22Rv1 (cell line): ENCODE results near the gene CCNF.

ENCODE experiments used
- H3K27ac ChIP-seq: fragments of 450-650 bp; 2 replicates; pipeline ENCODE4 v1.5.1; 2017
- ZFX ChIP-seq: fragments of 450-650 bp; IDR thresholded peaks from 2 replicates; pipeline ENCODE4 v1.6.1; 2017; ENCODE audit warnings: antibody characterized with exemption, borderline replicate concordance
- TF ChIP-seq, protein P1 (sequence below): fragments of 450-650 bp; IDR thresholded peaks from 2 replicates; pipeline ENCODE4 v1.5.1; 2017; ENCODE audit warnings: mild to moderate bottlenecking

The CCNF gene

DNA sequence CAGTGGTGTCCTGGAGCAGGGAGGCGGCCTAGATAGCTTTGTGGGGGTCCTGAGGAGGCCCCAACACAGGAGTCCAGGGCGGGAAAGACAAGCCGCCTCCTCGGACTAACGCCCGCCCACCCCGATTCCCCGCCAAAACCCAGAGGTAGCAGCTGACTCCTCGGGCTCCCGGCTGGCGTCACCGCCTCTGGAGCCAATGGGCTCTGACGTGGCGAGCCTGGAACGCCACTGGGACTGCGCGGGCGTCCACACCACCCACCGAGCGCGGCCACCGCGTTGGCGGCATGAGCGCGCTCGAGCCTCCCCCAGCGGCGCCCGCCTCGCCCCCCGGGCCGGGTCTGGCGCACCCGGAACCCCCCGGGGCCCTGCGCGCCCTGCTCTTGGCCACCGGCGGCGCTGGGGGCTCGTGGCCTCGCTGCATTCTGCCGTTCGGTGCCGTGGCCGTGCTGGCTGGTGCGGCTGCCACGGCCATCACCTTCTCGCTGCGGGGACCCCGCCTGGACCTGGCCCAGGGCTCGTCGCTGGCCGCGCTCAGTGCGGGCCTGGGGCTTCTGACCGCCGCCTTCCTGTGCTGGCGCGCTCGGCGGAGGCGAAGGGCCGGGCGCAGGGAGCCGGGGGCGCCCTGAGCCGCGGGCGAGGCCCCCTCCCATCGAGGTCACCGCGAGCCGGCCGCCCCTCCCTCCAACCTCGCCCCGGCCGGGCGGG, 38.4 kb downstream of the CCNF start:
- no peak for TF ChIP-seq ZFX
- TF ChIP-seq, protein P1, sequence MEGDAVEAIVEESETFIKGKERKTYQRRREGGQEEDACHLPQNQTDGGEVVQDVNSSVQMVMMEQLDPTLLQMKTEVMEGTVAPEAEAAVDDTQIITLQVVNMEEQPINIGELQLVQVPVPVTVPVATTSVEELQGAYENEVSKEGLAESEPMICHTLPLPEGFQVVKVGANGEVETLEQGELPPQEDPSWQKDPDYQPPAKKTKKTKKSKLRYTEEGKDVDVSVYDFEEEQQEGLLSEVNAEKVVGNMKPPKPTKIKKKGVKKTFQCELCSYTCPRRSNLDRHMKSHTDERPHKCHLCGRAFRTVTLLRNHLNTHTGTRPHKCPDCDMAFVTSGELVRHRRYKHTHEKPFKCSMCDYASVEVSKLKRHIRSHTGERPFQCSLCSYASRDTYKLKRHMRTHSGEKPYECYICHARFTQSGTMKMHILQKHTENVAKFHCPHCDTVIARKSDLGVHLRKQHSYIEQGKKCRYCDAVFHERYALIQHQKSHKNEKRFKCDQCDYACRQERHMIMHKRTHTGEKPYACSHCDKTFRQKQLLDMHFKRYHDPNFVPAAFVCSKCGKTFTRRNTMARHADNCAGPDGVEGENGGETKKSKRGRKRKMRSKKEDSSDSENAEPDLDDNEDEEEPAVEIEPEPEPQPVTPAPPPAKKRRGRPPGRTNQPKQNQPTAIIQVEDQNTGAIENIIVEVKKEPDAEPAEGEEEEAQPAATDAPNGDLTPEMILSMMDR, result no peak
- H3K27ac ChIP-seq, result peak overlapping the region; percentile 95

DNA sequence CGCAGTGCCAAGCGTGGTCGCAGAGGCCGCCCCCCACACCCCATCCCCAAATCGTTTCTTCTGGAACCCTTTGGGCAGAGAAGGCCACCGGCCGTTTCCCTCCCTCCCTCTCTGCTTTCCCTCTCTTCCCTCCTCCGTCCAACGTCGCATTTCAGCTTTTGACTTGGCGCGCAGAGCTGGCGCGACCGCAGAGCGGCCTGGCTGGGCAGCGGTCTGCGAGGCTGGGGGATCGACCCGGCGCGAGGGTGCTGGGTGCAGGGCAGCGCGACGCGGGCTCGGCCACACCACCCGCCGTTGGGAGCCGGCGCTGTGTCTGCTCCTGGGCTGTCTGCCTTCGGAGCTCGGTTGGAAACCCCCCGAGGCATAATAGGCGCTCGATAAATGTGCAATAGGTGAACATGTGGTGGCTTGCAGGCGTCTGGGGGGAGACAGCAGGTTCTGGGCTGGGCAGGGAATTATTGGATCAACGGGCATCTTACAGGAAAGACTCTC, 39.0 kb downstream of the CCNF start:
- TF ChIP-seq, protein P1, result no peak
- TF ChIP-seq ZFX, result no peak
- peak overlapping the region; percentile 95 for H3K27ac ChIP-seq

- H3K27ac ChIP-seq, result peak overlapping the region; percentile 95
- no peak for TF ChIP-seq ZFX
- TF ChIP-seq, protein P1, result no peak
These were observed 39.6 kb downstream of the CCNF start for GRCh38 chr16:2468725-2469398.

DNA sequence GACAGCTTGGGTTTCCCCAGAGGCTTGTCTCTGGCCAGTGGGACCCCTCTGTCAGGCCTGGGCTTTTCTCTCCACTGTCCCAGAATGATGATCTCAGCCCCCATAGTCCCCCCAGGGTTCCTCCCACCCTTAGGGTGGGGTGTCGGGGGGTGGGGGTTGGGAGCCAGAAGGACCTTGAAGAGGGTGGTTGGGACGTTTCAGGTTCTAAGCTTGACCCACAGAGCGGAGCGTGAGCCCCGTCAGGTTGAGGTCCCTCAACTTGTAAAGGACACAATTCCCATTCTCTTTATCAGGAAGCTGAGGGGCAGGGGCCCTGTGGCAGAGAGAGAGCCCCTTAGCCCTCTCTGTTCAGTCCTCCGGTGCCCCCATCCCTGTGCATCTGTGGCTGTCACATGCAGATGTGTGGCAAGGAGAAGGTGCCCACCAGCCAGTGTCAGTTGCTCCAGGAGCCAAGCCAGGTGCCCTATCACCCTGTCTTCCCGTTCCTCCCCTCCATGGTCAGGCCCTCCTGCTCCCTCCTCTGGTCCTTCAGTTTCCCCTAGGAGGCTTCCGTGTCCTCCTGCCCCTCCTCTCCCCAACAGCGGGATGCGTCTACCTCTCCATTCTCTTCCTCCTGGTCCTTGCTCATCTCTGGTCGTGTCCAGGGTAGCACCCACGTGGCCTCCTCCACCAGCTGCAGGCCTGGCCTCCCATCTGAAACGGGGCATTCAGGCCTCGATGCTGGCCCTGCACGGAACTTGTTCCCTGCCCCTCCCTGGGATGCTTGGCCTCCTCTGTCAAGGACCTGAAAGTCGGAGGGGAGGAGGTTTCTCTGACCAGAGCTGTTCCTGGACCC, 40.4 kb downstream of the CCNF start:
- H3K27ac ChIP-seq, result peak overlapping the region; percentile 95
- no peak for TF ChIP-seq ZFX
- TF ChIP-seq, protein P1, result no peak

- H3K27ac ChIP-seq, result peak overlapping the region; percentile 95
- TF ChIP-seq, protein P1, result no peak
- TF ChIP-seq ZFX, result no peak
These were observed 41.0 kb downstream of the CCNF start for GRCh38 chr16:2470234-2470601.

DNA sequence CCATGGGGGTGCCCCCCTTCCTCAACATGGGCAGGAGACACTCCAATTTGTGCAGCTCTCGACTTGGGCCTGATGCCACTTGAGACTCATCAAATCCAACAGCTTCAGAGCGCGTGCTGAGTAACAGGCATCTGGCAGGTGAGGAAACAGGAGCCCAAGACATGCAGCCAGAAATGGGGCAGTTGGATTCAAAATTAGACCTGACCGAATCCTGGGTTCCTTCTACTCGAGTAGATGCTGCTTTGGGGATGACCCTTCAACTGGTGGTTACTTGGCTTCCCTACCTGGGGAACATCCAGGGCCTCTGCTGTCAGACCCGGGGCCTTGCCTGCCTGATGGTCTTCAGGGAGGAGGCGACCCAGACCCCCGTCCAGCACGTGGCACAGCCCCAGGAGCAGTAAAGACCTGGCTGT, 41.4 kb downstream of the CCNF start:
- TF ChIP-seq, protein P1, result no peak
- no peak for TF ChIP-seq ZFX
- peak overlapping the region; percentile 95 for H3K27ac ChIP-seq
